ENCODE measurements around the gene PTGIS. TPM values are rescaled to one million over a fixed set of nuclear protein-coding genes. Genes with fewer than 3 reads are reported as not detected.
A peak's percentile ranks its signal among the peaks of the same experiment; 100 is the strongest.

Gene PTGIS
- total RNA-seq, 4 donors from 2014 or later = 4.4 to 41.2 (median 16.2) TPM

DNA sequence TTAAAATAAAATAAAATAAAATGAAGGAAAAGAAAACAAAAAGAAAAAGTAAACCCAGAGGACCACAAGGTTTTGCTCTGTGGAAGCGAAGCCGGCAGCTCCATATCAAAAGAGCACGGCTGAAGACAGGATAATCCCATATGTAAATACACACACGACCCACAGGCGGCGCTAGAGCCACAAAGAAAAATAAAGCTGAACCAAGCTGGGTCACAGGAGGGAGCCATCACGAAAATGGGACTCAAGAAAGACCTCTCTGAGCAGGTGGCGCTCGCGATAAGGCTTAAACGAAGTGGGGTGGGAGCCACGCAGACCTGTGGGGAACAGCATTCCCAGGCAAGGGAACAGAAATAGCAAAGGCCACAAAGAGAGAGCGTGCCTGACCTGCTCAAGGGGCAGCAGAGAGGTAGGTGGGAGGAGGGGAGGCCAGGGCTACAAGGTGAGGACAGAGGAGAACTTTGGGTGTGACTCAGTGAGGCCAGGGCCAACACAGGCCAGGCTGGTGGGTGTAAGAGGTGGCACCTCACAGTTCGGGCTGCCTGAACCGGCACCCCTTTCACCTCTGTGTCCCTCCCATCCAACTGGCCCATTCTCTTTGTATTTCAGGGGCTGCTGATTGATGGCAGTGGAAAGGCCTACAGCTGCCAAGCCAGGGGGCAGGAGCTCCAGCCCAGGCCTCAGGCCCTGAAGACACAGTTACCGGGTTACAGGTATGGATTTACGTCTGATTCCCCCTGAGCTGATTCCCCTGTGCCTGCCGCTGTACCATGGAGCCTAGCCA is 26.0 kb downstream of the PTGIS start:
- WGBS, 2 donors = 54 to 58% methylated on average over 18 of the region's 18 CpGs
- no peak for TF ChIP-seq POLR2A (IDR thresholded peaks at IDR 0.05)
- TF ChIP-seq, protein P1, sequence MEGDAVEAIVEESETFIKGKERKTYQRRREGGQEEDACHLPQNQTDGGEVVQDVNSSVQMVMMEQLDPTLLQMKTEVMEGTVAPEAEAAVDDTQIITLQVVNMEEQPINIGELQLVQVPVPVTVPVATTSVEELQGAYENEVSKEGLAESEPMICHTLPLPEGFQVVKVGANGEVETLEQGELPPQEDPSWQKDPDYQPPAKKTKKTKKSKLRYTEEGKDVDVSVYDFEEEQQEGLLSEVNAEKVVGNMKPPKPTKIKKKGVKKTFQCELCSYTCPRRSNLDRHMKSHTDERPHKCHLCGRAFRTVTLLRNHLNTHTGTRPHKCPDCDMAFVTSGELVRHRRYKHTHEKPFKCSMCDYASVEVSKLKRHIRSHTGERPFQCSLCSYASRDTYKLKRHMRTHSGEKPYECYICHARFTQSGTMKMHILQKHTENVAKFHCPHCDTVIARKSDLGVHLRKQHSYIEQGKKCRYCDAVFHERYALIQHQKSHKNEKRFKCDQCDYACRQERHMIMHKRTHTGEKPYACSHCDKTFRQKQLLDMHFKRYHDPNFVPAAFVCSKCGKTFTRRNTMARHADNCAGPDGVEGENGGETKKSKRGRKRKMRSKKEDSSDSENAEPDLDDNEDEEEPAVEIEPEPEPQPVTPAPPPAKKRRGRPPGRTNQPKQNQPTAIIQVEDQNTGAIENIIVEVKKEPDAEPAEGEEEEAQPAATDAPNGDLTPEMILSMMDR (IDR thresholded peaks at IDR 0.05) = peak; percentile 63 to 92 (median 73)
- Histone ChIP-seq H3K27ac (no peak overlapping the region), H3K27me3 (no peaks in the 10 kb centered on the region), H3K36me3 (no peaks in the 10 kb centered on the region), H3K4me3 (replicated peaks in 1 of 3) (no peak overlapping the region), H3K4me1 (no peaks in the 10 kb centered on the region), H3K9me3 (no peaks in the 10 kb centered on the region)
- DNase-seq = peak; percentile 49 to 65
- intact Hi-C loops (cut with DNase I) = loop anchor here (2.0 to 10.0 kb wide), 3 partner anchors 69 to 383 kb away; no protein-coding TSS in a partner anchor

DNA sequence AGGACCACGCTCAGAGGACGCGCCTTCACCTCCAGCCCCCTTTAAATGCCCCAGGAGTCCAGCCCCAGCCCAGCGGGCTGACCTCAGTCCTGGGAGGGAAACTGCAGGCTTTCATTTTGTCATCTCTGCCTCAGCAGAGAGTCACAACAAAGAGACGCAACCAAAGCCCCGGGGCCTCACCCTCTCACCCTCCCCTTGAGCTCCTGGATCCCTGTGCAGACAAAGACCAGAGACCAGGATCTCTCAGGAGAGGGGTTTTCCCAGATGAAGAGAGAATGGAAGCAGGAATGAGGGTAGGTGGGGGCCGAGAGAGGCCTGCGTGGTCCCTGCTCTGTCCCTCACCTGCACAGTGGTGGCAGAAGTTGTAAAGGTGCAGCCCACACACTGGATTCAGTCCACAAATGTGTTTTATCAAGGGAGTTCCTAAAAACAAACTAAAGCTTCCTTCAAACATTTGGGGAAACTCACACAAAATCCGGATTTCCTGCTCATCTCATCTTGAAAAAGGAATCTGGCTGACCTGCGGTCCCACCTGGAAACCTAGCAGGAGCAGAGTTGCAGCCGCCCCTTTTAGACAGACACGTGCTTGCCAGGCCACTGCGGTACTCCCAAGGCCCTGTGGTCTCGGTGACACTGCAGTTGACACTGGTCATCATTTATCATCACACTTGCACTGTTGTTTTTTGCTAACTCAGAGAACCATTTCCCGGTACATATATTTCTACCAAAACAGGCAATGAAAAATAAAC is 27.1 kb downstream of the PTGIS start:
- Histone ChIP-seq H3K9me3 (no peaks in the 10 kb centered on the region), H3K36me3 (no peaks in the 10 kb centered on the region), H3K27me3 (no peaks in the 10 kb centered on the region), H3K27ac (no peak overlapping the region), H3K4me1 (no peaks in the 10 kb centered on the region), H3K4me3 (replicated peaks in 1 of 3) (no peak overlapping the region)
- TF ChIP-seq, protein P1 (IDR thresholded peaks at IDR 0.05) = no peak
- WGBS, 2 donors = 84 to 88% methylated on average over 15 of the region's 15 CpGs
- intact Hi-C loops (cut with DNase I) = loop anchor here (5.0 to 10.0 kb wide), 2 partner anchors 306 to 384 kb away; no protein-coding TSS in a partner anchor
- DNase-seq = no peak

DNA sequence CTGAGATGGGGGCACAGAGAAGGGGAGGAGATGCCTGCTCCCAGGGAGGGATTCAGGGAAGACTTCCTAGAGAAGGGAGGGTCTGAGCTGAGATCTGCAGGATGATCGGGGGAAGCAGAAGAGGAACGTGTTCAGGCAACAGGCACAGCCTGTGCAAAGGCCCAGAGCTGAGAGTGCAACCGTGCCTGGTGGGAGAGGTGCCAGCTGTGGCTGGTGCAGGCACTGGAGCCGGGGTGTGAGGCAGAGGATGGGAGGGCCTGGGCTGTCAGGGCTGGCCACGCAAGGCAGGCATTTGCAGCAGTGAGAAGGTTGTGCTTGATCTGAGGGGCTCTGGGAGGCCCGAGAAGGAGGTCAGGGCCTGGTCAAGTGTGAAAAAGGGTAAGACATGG is 27.7 kb downstream of the PTGIS start:
- Histone ChIP-seq H3K27me3 (no peaks in the 10 kb centered on the region), H3K27ac (no peak overlapping the region), H3K4me1 (no peaks in the 10 kb centered on the region), H3K9me3 (no peaks in the 10 kb centered on the region), H3K4me3 (replicated peaks in 1 of 3) (no peak overlapping the region), H3K36me3 (no peaks in the 10 kb centered on the region)
- intact Hi-C loops (cut with DNase I) = loop anchor here (5.0 to 10.0 kb wide), 2 partner anchors 307 to 385 kb away; no protein-coding TSS in a partner anchor
- DNase-seq = no peak
- 88 to 89% methylated on average over 6 of the region's 6 CpGs for WGBS, 2 donors
- no peak for TF ChIP-seq POLR2A (IDR thresholded peaks at IDR 0.05)
- TF ChIP-seq, protein P1 (IDR thresholded peaks at IDR 0.05) = no peak

DNA sequence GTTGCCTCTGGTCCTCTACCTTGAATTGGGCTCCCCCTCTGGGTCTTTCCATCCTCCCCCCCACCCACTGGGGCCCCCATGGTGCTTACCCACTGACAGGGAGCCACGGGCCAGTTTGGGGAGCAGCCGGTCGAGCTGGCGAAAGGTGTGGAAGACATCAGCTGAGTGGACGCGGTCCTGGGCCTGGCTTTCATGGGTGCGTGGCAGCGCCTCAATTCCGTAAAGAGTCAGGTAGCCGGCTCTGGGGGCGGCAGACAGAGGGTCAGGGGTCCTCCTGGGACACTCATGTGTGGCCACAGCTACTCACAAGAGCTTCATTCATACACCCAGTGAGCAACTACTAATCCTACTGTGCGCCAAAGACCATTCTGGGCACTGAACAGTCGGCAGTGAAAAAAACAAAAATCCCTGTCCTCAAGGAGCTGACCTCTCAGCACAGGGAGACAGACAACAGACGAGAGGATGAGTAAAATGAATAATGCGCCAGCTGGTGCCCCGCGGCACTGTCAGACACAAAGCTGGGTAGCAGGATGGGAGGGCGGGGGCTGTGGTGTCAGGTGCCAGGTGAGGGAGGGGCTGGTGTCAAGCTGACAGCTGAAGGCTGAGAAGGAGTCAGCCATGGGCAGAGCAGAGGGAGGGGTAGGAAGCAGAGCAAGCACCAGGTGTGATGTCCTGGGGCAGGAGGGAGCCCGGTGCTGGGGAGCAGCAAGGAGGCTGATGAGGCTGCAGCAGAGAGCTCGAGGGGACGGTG is 28.3 kb downstream of the PTGIS start:
- 91 to 95% methylated on average over 20 to 21 of the region's 21 CpGs for WGBS, 2 donors
- no peak overlapping the region for H3K4me3 ChIP-seq (replicated peaks in 1 of 3)
- no peak for TF ChIP-seq POLR2A (IDR thresholded peaks at IDR 0.05)
- TF ChIP-seq, protein P1 (IDR thresholded peaks at IDR 0.05) = no peak
- H3K27me3 ChIP-seq = no peaks in the 10 kb centered on the region
- H3K4me1 ChIP-seq = no peaks in the 10 kb centered on the region
- no peaks in the 10 kb centered on the region for H3K9me3 ChIP-seq
- H3K36me3 ChIP-seq = no peaks in the 10 kb centered on the region
- H3K27ac ChIP-seq = no peak overlapping the region
- intact Hi-C loops (cut with DNase I) = loop anchor here (5.0 to 10.0 kb wide), 3 partner anchors 207 to 385 kb away; no protein-coding TSS in a partner anchor
- no peak for DNase-seq

Measured in thyroid gland (tissue), 4 donors.